Measurements from ENCODE around the gene GLTPD2.

DNA sequence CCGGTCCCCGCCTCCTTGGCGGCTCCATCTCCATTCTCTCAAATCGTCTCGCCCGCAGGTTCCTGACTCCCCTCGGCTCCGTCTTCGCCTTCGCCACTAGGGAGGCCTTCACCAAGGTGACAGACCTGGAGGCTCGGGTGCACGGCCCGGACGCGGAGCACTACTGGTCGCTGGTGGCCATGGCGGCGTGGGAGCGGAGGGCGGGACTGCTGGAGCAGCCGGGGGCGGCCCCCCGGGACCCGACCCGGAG, 862 bp downstream of the GLTPD2 start:
- no peak for TF ChIP-seq POLR2A (IDR thresholded peaks at IDR 0.05)
- TF ChIP-seq, protein P1, sequence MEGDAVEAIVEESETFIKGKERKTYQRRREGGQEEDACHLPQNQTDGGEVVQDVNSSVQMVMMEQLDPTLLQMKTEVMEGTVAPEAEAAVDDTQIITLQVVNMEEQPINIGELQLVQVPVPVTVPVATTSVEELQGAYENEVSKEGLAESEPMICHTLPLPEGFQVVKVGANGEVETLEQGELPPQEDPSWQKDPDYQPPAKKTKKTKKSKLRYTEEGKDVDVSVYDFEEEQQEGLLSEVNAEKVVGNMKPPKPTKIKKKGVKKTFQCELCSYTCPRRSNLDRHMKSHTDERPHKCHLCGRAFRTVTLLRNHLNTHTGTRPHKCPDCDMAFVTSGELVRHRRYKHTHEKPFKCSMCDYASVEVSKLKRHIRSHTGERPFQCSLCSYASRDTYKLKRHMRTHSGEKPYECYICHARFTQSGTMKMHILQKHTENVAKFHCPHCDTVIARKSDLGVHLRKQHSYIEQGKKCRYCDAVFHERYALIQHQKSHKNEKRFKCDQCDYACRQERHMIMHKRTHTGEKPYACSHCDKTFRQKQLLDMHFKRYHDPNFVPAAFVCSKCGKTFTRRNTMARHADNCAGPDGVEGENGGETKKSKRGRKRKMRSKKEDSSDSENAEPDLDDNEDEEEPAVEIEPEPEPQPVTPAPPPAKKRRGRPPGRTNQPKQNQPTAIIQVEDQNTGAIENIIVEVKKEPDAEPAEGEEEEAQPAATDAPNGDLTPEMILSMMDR (IDR thresholded peaks at IDR 0.05) = no peak

Measured in lower leg skin (tissue), 3 donors.